Activated T-cell treated with anti-CD3 and anti-CD28 coated beads, Interleukin-2, amount 50 U/mL, for 4 hours (primary cell): ENCODE measurements around the gene FGF14. TPM values are rescaled to one million over a fixed set of nuclear protein-coding genes. Genes with fewer than 3 reads are reported as not detected.

Experiments used
- ATAC-seq, 2 donors: fragments of 200-7000 bp; cut with Tn5 transposase; one replicate each; pipeline ENCODE4 v1.10.0; 2021
- DNase-seq: peaks from one replicate; pipeline ENCODE4 v3.0.0-alpha.2; 2020
- H3K27me3 Mint-ChIP-seq: one replicate; pipeline ENCODE4 v1.8.0; 2021; ENCODE audit warnings: low read depth, mixed read lengths
- H3K36me3 Mint-ChIP-seq: one replicate; pipeline ENCODE4 v1.8.0; 2022; ENCODE audit warnings: mixed read lengths; ENCODE audit not compliant: insufficient read depth
- H3K4me1 Mint-ChIP-seq: one replicate; pipeline ENCODE4 v1.8.0; 2021; ENCODE audit warnings: low read depth, mixed read lengths
- H3K4me3 Mint-ChIP-seq: one replicate; pipeline ENCODE4 v1.8.0; 2021; ENCODE audit warnings: mild to moderate bottlenecking, moderate library complexity, mixed read lengths
- H3K9me3 Mint-ChIP-seq: one replicate; pipeline ENCODE4 v1.8.0; 2021; ENCODE audit warnings: mixed read lengths
- total RNA-seq, 3 donors: library from RNA; stranded (reverse); gene quantifications; one replicate each; pipeline ENCODE4 v1.2.1, GENCODE V29; 2021

The FGF14 gene
- total RNA-seq, 3 donors from 2014 or later: not detected

GRCh38 chr13:101792189-101792588, 609.7 kb downstream of the FGF14 start:
- Mint-ChIP-seq H3K36me3 (no peaks in the 10 kb centered on the region), H3K27me3 (peaks cover 4% of the 10 kb centered on the region), H3K9me3 (no peaks in the 10 kb centered on the region), H3K4me1 (no peaks in the 10 kb centered on the region), H3K4me3 (no peak overlapping the region)
- DNase-seq: no peak
- no peak for ATAC-seq

- Mint-ChIP-seq H3K4me1 (no peaks in the 10 kb centered on the region), H3K27me3 (peaks cover 8% of the 10 kb centered on the region), H3K36me3 (no peaks in the 10 kb centered on the region), H3K9me3 (no peaks in the 10 kb centered on the region), H3K4me3 (no peak overlapping the region)
- peak in 1 of 2 donors; percentile 21 for ATAC-seq
- no peak for DNase-seq
These were observed 616.0 kb downstream of the FGF14 start for GRCh38 chr13:101785858-101786257.

GRCh38 chr13:101784313-101784712, 617.5 kb downstream of the FGF14 start:
- no peak overlapping the region for H3K4me3 Mint-ChIP-seq
- H3K9me3 Mint-ChIP-seq: no peaks in the 10 kb centered on the region
- H3K4me1 Mint-ChIP-seq: no peaks in the 10 kb centered on the region
- DNase-seq: no peak
- H3K27me3 Mint-ChIP-seq: peaks cover 8% of the 10 kb centered on the region
- no peaks in the 10 kb centered on the region for H3K36me3 Mint-ChIP-seq
- no peak for ATAC-seq

GRCh38 chr13:101783554-101783953, 618.3 kb downstream of the FGF14 start:
- H3K9me3 Mint-ChIP-seq: no peaks in the 10 kb centered on the region
- no peaks in the 10 kb centered on the region for H3K4me1 Mint-ChIP-seq
- H3K4me3 Mint-ChIP-seq: no peak overlapping the region
- ATAC-seq: no peak
- H3K36me3 Mint-ChIP-seq: no peaks in the 10 kb centered on the region
- DNase-seq: no peak
- peaks cover 8% of the 10 kb centered on the region for H3K27me3 Mint-ChIP-seq

GRCh38 chr13:101780211-101780610, 621.6 kb downstream of the FGF14 start:
- DNase-seq (no peak), ATAC-seq (no peak)
- H3K27me3 Mint-ChIP-seq: peaks cover 8% of the 10 kb centered on the region
- no peaks in the 10 kb centered on the region for H3K36me3 Mint-ChIP-seq
- no peaks in the 10 kb centered on the region for H3K9me3 Mint-ChIP-seq
- H3K4me3 Mint-ChIP-seq: no peak overlapping the region
- H3K4me1 Mint-ChIP-seq: no peaks in the 10 kb centered on the region

- H3K27me3 Mint-ChIP-seq: peaks cover 8% of the 10 kb centered on the region
- ATAC-seq (no peak), DNase-seq (no peak)
- H3K9me3 Mint-ChIP-seq: no peaks in the 10 kb centered on the region
- H3K4me3 Mint-ChIP-seq: no peak overlapping the region
- H3K36me3 Mint-ChIP-seq: no peaks in the 10 kb centered on the region
- no peaks in the 10 kb centered on the region for H3K4me1 Mint-ChIP-seq
These were observed 622.7 kb downstream of the FGF14 start for GRCh38 chr13:101779147-101779546.

GRCh38 chr13:101775267-101775666, 626.6 kb downstream of the FGF14 start:
- no peaks in the 10 kb centered on the region for H3K36me3 Mint-ChIP-seq
- ATAC-seq (no peak), DNase-seq (no peak)
- H3K27me3 Mint-ChIP-seq: peaks cover 4% of the 10 kb centered on the region
- H3K9me3 Mint-ChIP-seq: no peaks in the 10 kb centered on the region
- H3K4me1 Mint-ChIP-seq: no peaks in the 10 kb centered on the region
- H3K4me3 Mint-ChIP-seq: no peak overlapping the region

GRCh38 chr13:101774393-101774792, 627.5 kb downstream of the FGF14 start:
- Mint-ChIP-seq H3K27me3 (peaks cover 4% of the 10 kb centered on the region), H3K36me3 (no peaks in the 10 kb centered on the region), H3K4me3 (no peak overlapping the region), H3K9me3 (no peaks in the 10 kb centered on the region), H3K4me1 (no peaks in the 10 kb centered on the region)
- DNase-seq: no peak
- ATAC-seq: no peak

- Mint-ChIP-seq H3K9me3 (no peaks in the 10 kb centered on the region), H3K36me3 (no peaks in the 10 kb centered on the region), H3K27me3 (no peaks in the 10 kb centered on the region), H3K4me3 (no peak overlapping the region), H3K4me1 (no peaks in the 10 kb centered on the region)
- DNase-seq (no peak), ATAC-seq (no peak)
These were observed 628.8 kb downstream of the FGF14 start for GRCh38 chr13:101773062-101773461.

- Mint-ChIP-seq H3K27me3 (peaks cover 6% of the 10 kb centered on the region), H3K4me3 (no peak overlapping the region), H3K36me3 (no peaks in the 10 kb centered on the region)
These were observed 634.7 kb downstream of the FGF14 start for GRCh38 chr13:101767131-101767530.

GRCh38 chr13:101763191-101763590, 638.7 kb downstream of the FGF14 start:
- peaks cover 8% of the 10 kb centered on the region for H3K27me3 Mint-ChIP-seq
- no peak for DNase-seq
- H3K36me3 Mint-ChIP-seq: no peaks in the 10 kb centered on the region

More at GRCh38 chr13:101767131-101767530, 634.7 kb downstream of the FGF14 start:
- Mint-ChIP-seq H3K4me1 (no peaks in the 10 kb centered on the region), H3K9me3 (no peaks in the 10 kb centered on the region)
- ATAC-seq: no peak
- DNase-seq: no peak

GRCh38 chr13:101757446-101758039, 644.3 kb downstream of the FGF14 start:
- DNase-seq (no peak), ATAC-seq (no peak)
- H3K36me3 Mint-ChIP-seq: no peaks in the 10 kb centered on the region

More at GRCh38 chr13:101763191-101763590, 638.7 kb downstream of the FGF14 start:
- no peak for ATAC-seq
- H3K9me3 Mint-ChIP-seq: no peaks in the 10 kb centered on the region
- H3K4me3 Mint-ChIP-seq: no peak overlapping the region
- H3K4me1 Mint-ChIP-seq: no peaks in the 10 kb centered on the region

GRCh38 chr13:101755228-101755887, 646.5 kb downstream of the FGF14 start:
- ATAC-seq (no peak), DNase-seq (no peak)
- H3K9me3 Mint-ChIP-seq: no peaks in the 10 kb centered on the region
- no peaks in the 10 kb centered on the region for H3K4me1 Mint-ChIP-seq
- peaks cover 4% of the 10 kb centered on the region for H3K27me3 Mint-ChIP-seq
- H3K36me3 Mint-ChIP-seq: no peaks in the 10 kb centered on the region
- H3K4me3 Mint-ChIP-seq: no peak overlapping the region

More at GRCh38 chr13:101757446-101758039, 644.3 kb downstream of the FGF14 start:
- Mint-ChIP-seq H3K9me3 (no peaks in the 10 kb centered on the region), H3K4me1 (no peaks in the 10 kb centered on the region), H3K4me3 (no peak overlapping the region), H3K27me3 (peaks cover 4% of the 10 kb centered on the region)

GRCh38 chr13:101752432-101752831, 649.4 kb downstream of the FGF14 start:
- H3K27me3 Mint-ChIP-seq: peaks cover 9% of the 10 kb centered on the region
- DNase-seq: no peak
- no peaks in the 10 kb centered on the region for H3K4me1 Mint-ChIP-seq
- H3K9me3 Mint-ChIP-seq: no peaks in the 10 kb centered on the region
- no peaks in the 10 kb centered on the region for H3K36me3 Mint-ChIP-seq
- no peak overlapping the region for H3K4me3 Mint-ChIP-seq
- ATAC-seq: no peak

- H3K9me3 Mint-ChIP-seq: no peaks in the 10 kb centered on the region
- ATAC-seq (no peak), DNase-seq (no peak)
- H3K27me3 Mint-ChIP-seq: peaks cover 10% of the 10 kb centered on the region
- no peaks in the 10 kb centered on the region for H3K4me1 Mint-ChIP-seq
- H3K36me3 Mint-ChIP-seq: no peaks in the 10 kb centered on the region
- no peak overlapping the region for H3K4me3 Mint-ChIP-seq
These were observed 650.4 kb downstream of the FGF14 start for GRCh38 chr13:101751488-101751887.
